ENCODE data around the gene IL1RAPL2. TPM values are rescaled to one million over a fixed set of nuclear protein-coding genes. Genes with fewer than 3 reads are reported as not detected.

Gene IL1RAPL2
- total and polyA plus RNA-seq, 2 of the 8 experiments (the other 6 are each of a cell fraction or from before 2014, with no cell fraction given), result 0.20 to 1.3 TPM

DNA sequence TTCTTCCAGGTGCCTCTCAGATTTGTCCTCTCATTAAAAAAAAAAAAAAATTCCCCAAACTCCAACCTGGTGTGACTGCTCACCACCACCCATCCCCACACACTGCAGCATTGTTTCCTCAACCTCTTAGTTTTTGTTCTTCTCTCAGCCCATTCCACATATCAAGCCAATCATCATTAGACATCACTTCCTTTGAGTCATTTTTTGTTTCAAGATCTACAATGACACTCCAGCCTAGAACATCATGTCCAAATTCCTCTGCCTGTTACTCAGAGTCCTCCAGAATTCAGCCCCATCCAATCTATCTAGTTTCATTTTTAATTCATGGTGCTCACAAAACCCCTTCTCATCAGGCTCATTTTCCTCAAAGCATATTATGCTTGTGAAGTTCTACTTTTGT lies 917.0 kb downstream of the IL1RAPL2 start:
- Histone ChIP-seq H3K56ac (replicated peaks; ENCODE audit: insufficient read length, low read depth, low read length) (no peak overlapping the region), H3K27me3 (replicated peaks in 1 of 4; ENCODE audit: control insufficient read depth in 3 of 4, extremely low read depth in 1 of 4, insufficient read depth in 3 of 4, low read length in 3 of 4) (no peaks in the 10 kb centered on the region), H4K8ac (ENCODE audit: extremely low read depth, insufficient read depth, low read length) (no peak overlapping the region), H3K4me3 (ENCODE audit: extremely low read depth in 1 of 4, insufficient read depth in 2 of 4, low read depth in 3 of 4, low read length in 4 of 4) (no peak overlapping the region), H4K20me1 (replicated peaks in 1 of 2; ENCODE audit: control insufficient read depth in 1 of 2, insufficient read depth in 2 of 2, low read length in 2 of 2) (no peaks in the 10 kb centered on the region), H3K9me3 (ENCODE audit: insufficient read depth in 2 of 2, low read depth in 1 of 2, low read length in 1 of 2) (no peaks in the 10 kb centered on the region), H2AFZ (ENCODE audit: low read length) (no peak overlapping the region), H2BK120ac (replicated peaks; ENCODE audit: low read depth, low read length) (no peak overlapping the region), H3K79me1 (ENCODE audit: low read depth, low read length) (no peaks in the 10 kb centered on the region), H4K5ac (ENCODE audit: insufficient read length, low read depth, low read length) (no peak overlapping the region), H2BK12ac (ENCODE audit: low read depth, low read length) (no peak overlapping the region), H3K36me3 (ENCODE audit: control insufficient read depth in 2 of 4, insufficient read depth in 4 of 4, low read length in 3 of 4) (no peaks in the 10 kb centered on the region), H3K14ac (ENCODE audit: insufficient read length) (no peak overlapping the region), H3K4me2 (ENCODE audit: insufficient read depth in 1 of 2, low read depth in 2 of 2, low read length in 2 of 2) (no peak overlapping the region), H3K4me1 (replicated peaks in 1 of 4; ENCODE audit: control insufficient read depth in 3 of 4, insufficient read depth in 4 of 4, low read length in 3 of 4) (no peaks in the 10 kb centered on the region), H3K4ac (replicated peaks; ENCODE audit: insufficient read length, low read depth, low read length) (no peak overlapping the region), H2BK15ac (ENCODE audit: low read length) (no peak overlapping the region), H3K23me2 (ENCODE audit: low read depth, low read length) (no peaks in the 10 kb centered on the region), H2AK5ac (ENCODE audit: low read depth, low read length) (no peak overlapping the region), H3K27ac (ENCODE audit: low read depth, low read length) (no peak overlapping the region), H3K79me2 (ENCODE audit: control insufficient read depth in 1 of 2, insufficient read depth in 2 of 2, low read length in 2 of 2) (no peaks in the 10 kb centered on the region), H2BK5ac (ENCODE audit: low read depth, low read length) (no peak overlapping the region), H3K23ac (ENCODE audit: insufficient read length) (no peak overlapping the region), H2BK20ac (ENCODE audit: low read length) (no peak overlapping the region), H4K91ac (replicated peaks; ENCODE audit: insufficient read length, low read length) (no peak overlapping the region), H3K18ac (ENCODE audit: extremely low read depth, low read length) (no peak overlapping the region), H3K9ac (replicated peaks in 1 of 4; ENCODE audit: extremely low read depth in 1 of 4, low read depth in 3 of 4, low read length in 3 of 4) (no peak overlapping the region)
- ChIA-PET CTCF (ENCODE audit: partially characterized antibody) (no interaction called here), POLR2A (ENCODE audit: partially characterized antibody) (no interaction called here)
- no peak for DNase-seq (ENCODE audit: low read depth in 1 of 2, low spot score in 2 of 2)
- no peak for TF ChIP-seq SP2 (IDR thresholded peaks at IDR 0.05; ENCODE audit: low read length)
- TF ChIP-seq TBP (IDR thresholded peaks at IDR 0.05; ENCODE audit: low read depth, low read length), result no peak
- TF ChIP-seq TAF1 (IDR thresholded peaks at IDR 0.05; ENCODE audit: low read depth, low read length), result no peak
- no peak for TF ChIP-seq CTCF (IDR thresholded peaks at IDR 0.05; ENCODE audit: control extremely low read depth in 1 of 3, insufficient read depth in 1 of 3, low read depth in 1 of 3, low read length in 3 of 3)
- no peak for TF ChIP-seq PHF8 (conservative IDR thresholded peaks at IDR 0.05; ENCODE audit: low read depth, low read length)
- no peak for TF ChIP-seq KDM4A (IDR thresholded peaks at IDR 0.05; ENCODE audit: low read depth, low read length, severe bottlenecking)
- TF ChIP-seq JUN (IDR thresholded peaks at IDR 0.05; ENCODE audit: low read depth, low read length), result no peak
- TF ChIP-seq CHD1 (IDR thresholded peaks at IDR 0.05; ENCODE audit: low read depth, low read length), result no peak
- TF ChIP-seq TAF7 (optimal IDR thresholded peaks at IDR 0.05; ENCODE audit: borderline replicate concordance, low read depth, low read length), result no peak
- TF ChIP-seq NRF1 (IDR thresholded peaks at IDR 0.05; ENCODE audit: low read depth, low read length), result no peak
- FAIRE-seq, result no peak

All from H1 (cell line).